GM03348 (cell line): ENCODE measurements around the gene CGGBP1.
"Not testable (repeated sequence)": the region's sequence is repeated elsewhere in the genome, so short reads cannot be mapped to it uniquely, and the experiment has no call there.

Experiments
- DNase-seq: peaks from one replicate; pipeline ENCODE4 v3.0.0; 2012; ENCODE audit warnings: low spot score

CGGBP1 gene

DNA sequence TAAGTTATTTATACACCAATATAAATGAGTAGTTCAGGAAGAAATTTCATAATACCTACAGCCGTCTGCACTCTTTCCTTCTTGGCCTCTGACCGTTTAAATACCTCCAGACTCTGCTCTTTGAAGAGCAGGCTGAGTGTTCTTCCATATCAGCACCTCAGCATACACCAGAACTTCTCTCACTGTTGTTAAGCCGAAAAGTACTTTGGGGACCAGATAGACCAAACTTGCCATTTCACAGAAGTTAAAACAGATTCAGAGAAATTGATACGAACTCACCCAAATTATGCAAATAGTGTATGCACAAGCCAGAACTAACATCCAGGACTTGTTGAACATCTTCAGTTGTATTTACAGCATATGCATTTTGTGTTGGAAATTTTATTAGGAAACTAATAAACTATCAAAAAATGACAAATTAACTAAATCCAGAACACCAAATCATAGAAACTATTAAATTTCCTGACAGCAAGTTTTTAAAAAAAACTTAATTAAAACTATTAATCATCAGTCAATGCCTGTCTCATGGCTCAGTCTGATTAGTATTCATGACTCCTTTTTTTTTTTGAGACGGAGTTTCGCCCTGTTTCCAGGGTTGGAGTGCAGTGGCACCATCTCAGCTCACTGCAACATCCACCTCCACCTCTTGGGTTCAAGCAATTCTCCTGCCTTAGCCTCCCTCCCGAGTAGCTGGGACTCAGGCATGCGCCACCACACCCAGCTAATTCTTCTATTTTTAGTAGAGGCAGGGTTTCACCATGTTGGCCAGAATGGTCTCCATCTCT, 24.1 kb downstream of the CGGBP1 start:
- no peak for DNase-seq

GRCh38 chr3:88033808-88034207, 25.0 kb downstream of the CGGBP1 start:
- no peak for DNase-seq

GRCh38 chr3:88033079-88033478, 25.7 kb downstream of the CGGBP1 start:
- DNase-seq: no peak

- DNase-seq: no peak
These were observed 26.6 kb downstream of the CGGBP1 start for GRCh38 chr3:88032245-88032644.

DNA sequence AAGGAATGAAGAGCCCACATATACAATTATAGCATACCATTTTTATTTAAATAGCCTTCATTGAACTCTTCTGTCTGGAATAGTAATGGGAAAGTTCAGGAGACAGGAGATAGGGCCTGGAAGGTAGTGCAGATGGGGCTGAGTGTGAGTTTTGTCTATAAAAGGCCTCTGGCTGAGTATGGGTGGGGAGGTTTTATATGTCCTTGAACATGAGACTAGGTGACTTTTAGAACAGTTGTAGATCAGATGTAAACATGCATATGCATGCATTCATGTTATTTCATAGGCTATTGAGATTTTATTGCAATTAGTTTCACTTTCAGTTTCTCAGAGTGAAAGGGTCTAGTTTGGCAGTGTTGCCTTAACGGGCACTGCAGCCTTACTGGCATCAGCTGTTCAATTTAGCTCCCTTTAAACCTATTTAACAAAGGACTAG, 27.1 kb downstream of the CGGBP1 start:
- peak; percentile 27 for DNase-seq

GRCh38 chr3:88030210-88030609, 28.6 kb downstream of the CGGBP1 start:
- no peak for DNase-seq

DNA sequence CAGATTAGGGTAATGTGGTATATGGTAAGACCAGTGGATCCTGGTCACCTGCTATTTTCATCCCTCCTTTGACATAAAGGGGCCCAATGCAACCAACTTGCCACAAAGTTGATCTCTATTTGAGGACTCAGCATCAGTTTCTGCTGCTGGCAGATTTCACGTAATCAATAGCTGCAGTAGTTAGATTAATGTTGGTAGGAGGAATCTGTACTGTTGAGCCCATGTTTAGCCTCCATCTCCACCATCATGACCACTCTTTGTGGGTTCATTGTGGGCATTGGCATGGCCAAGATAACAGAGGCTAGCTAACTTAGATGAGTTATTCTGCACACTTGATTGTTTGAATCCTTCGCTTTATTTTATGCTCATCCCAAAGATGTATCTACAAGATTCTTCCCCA, 29.9 kb downstream of the CGGBP1 start:
- no peak for DNase-seq

GRCh38 chr3:88025001-88025552, 33.7 kb downstream of the CGGBP1 start:
- no peak for DNase-seq

DNA sequence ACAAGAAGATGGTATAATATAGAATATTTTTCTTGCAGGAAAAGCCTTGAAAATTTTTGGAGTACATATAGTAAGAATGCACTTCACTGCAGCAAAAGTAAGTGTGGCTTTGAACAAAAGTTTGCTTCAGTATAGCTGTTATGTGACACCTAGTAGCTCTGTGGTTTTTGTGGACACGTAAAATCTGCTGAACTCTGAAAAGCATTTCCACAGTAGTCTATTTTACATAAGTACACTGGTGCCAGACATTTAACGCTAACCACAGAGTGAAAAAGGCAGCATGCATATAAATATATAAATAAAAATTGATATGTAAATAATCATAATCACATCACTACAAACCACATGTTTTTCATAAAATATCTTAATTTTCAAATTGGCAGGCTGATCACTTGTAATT, 39.8 kb downstream of the CGGBP1 start:
- DNase-seq: no peak

DNA sequence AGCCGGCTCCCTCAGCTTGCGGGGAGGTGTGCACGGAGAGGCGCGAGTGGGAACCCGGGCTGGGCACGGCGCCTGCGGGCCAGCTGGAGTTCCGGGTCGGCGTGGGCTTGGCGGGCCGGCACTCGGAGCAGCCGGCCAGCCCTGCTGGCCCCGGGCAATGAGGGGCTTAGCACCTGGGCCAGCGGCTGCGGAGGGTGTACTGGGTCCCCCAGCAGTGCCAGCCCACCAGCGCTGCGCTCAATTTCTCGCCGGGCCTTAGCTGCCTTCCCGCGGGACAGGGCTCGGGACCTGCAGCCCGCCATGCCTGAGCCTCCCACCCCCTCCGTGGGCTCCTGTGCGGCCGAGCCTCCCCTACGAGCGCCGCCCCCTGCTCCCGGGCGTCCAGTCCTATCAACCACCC, 43.1 kb downstream of the CGGBP1 start:
- not testable (repeated sequence) for DNase-seq

- no peak for DNase-seq
These were observed 45.2 kb downstream of the CGGBP1 start for GRCh38 chr3:88013592-88013991.

- no peak for DNase-seq
These were observed 48.0 kb downstream of the CGGBP1 start for GRCh38 chr3:88010810-88011209.

DNA sequence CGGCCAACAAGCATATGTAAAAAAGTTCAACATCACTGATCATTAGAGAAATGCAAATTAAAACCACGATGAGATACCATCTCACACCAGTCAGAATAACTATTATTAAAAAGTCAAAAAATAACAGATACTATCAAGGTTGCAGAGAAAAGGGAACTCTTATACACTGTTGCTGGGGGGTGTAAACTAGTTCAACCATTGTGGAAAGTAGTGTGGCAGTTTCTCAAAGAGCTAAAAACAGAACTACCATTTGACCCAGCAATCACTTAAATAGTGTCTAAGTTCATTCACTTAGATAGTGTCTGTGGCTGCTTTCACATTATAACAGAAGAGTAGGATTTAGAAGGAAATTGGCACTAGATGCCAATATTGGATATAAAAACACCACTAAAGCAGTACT, 49.7 kb downstream of the CGGBP1 start:
- no peak for DNase-seq

GRCh38 chr3:88005066-88005465, 53.7 kb downstream of the CGGBP1 start:
- peak; percentile 50 for DNase-seq

DNA sequence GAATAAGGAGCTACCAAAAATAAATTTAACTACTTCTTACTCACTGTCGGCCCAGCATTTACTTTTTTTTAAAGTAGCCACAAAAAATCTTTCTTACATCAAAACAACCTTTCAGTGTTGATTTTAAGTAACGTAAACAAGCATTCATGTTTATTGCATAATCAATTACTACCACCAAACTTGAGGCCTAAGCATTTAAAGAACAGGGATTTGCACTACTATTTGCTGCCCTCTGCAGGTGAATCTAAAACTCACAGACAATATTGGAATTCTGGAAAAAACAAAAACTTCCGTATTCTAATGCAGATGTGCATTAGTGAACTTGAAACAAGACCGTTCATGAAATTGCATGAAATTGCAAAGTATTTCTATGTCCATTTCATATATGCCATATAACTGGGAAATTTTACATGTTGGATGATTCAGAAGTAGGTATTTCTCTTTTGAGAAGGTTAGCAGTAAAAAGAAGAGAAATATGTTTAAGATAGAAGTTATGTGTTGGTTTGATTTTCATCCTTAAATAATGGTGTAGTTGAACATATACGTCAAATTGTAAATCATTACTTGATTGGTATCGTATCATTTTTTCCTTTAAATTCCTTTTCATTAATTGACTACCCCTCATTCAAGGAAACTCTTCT, 55.6 kb downstream of the CGGBP1 start:
- DNase-seq: peak; percentile 55

GRCh38 chr3:88002448-88002847, 56.4 kb downstream of the CGGBP1 start:
- no peak for DNase-seq
